ENCODE data around the gene WDR31. TPM values are rescaled to one million over a fixed set of nuclear protein-coding genes. Genes with fewer than 3 reads are reported as not detected.

WDR31 gene
- total RNA-seq, 4 donors from 2014 or later: 1.3 to 2.3 (median 1.8) TPM

DNA sequence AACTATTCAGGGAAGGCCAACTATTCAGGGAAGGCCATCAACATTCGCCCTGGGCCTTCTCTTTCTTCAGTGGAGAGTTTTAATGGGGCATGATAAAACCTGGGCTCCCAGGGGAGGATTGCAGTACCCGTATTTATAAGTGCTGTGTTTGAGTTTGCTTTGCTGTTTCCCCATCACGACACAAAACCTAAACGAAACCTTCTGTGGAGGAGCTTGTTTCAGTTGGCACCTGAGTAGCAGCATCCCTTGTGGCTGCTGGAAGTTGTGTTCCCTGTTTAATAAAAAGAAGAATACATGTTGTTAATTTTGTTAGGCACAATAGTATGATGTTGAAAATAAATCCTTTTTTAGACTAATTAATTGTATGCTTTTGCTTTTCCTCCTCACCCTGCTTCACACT is 8.3 kb downstream of the WDR31 start:
- H3K4me3 ChIP-seq (ENCODE audit: low read depth, poor library complexity, severe bottlenecking): no peak overlapping the region
- DNase-seq (ENCODE audit: low spot score in 2 of 2): no peak
- TF ChIP-seq CTCF (IDR thresholded peaks at IDR 0.05) (no peak), POLR2A (IDR thresholded peaks at IDR 0.05) (no peak)

DNA sequence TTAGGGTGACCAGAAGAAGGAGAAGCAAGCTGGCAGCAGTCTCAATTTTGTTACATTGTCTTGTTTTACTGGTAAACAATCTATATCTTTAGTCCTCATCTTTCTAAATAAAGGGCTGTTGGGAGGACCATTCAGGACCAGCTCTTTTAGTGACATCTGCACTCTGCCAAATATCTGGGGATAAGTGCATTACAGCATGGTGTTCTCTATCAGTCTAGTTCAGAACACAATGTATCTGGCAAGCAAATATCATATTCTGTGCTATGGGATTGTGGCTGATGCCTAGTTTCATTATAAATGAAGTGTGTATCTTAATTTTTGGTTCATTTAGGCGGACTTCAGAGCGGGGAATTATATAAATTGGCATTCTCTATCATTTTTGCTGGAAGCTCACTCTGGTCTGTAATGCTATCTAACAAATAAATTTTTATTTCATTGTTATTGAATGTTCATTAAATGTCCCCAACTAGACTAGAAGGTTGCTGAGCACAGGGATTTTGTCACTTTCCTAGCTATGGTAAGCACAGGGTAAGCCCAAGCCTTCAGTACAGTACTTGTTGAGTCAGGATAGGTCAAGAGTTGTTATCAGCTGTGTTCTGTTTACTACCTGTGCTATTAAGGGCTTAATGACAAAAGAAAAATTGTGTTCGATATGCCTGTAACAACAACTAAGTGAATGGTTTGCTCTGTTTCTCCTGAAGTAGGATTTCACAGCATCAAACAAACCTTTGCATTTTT is 11.9 kb downstream of the WDR31 start:
- intact Hi-C loops (cut with DNase I; ENCODE audit: low total_unique reads): no loop called here
- WGBS, 2 donors: 96 to 99% methylated on average over 3 of the region's 3 CpGs

More for the DNA sequence above, 8.3 kb downstream of the WDR31 start:
- WGBS, 2 donors: 63 to 71% methylated on average over 4 of the region's 4 CpGs
- intact Hi-C loops (cut with DNase I; ENCODE audit: low total_unique reads): no loop called here

GRCh38 chr9:113326230-113326629 is 13.8 kb downstream of the WDR31 start:
- 95 to 97% methylated on average over 4 of the region's 4 CpGs for WGBS, 2 donors
- TF ChIP-seq CTCF (IDR thresholded peaks at IDR 0.05): no peak
- TF ChIP-seq POLR2A (IDR thresholded peaks at IDR 0.05): no peak
- intact Hi-C loops (cut with DNase I; ENCODE audit: low total_unique reads): no loop called here
- no peak overlapping the region for H3K4me3 ChIP-seq (ENCODE audit: low read depth, poor library complexity, severe bottlenecking)
- DNase-seq (ENCODE audit: low spot score in 2 of 2): no peak

More for the DNA sequence above, 11.9 kb downstream of the WDR31 start:
- DNase-seq (ENCODE audit: low spot score in 2 of 2): no peak
- TF ChIP-seq CTCF (IDR thresholded peaks at IDR 0.05) (no peak), POLR2A (IDR thresholded peaks at IDR 0.05) (no peak)
- H3K4me3 ChIP-seq (ENCODE audit: low read depth, poor library complexity, severe bottlenecking): no peak overlapping the region

GRCh38 chr9:113322671-113323070 is 17.4 kb downstream of the WDR31 start:
- WGBS, 2 donors: 81 to 84% methylated on average over 6 of the region's 6 CpGs
- intact Hi-C loops (cut with DNase I; ENCODE audit: low total_unique reads): no loop called here
- H3K4me3 ChIP-seq (ENCODE audit: low read depth, poor library complexity, severe bottlenecking): no peak overlapping the region
- no peak for DNase-seq (ENCODE audit: low spot score in 2 of 2)
- no peak for TF ChIP-seq CTCF (IDR thresholded peaks at IDR 0.05)
- TF ChIP-seq POLR2A (IDR thresholded peaks at IDR 0.05): no peak

DNA sequence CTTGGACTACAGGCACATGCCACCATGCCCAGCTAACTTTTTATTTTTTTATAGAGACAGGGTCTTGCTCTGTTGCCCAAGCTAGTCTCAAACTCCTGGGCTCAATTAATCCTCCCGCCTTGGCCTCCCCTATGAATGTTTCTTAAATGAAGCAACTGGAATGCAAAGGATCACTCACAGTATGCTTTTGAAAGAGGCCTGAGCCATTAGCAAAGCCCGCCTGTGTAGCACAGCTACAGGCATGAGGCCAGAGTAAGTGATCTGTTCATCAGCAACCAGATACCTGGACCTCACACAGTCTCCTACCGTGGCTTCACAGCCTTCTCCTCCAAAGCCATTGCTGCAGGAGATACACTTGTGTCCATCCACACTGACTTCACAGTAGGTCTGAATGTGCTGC is 20.0 kb downstream of the WDR31 start:
- DNase-seq (ENCODE audit: low spot score in 2 of 2): no peak
- 97 to 100% methylated on average over 3 of the region's 3 CpGs for WGBS, 2 donors
- TF ChIP-seq POLR2A (IDR thresholded peaks at IDR 0.05) (no peak), CTCF (IDR thresholded peaks at IDR 0.05) (no peak)
- intact Hi-C loops (cut with DNase I; ENCODE audit: low total_unique reads): no loop called here
- no peak overlapping the region for H3K4me3 ChIP-seq (ENCODE audit: low read depth, poor library complexity, severe bottlenecking)

GRCh38 chr9:113319054-113319453 is 21.0 kb downstream of the WDR31 start:
- DNase-seq (ENCODE audit: low spot score in 2 of 2): no peak
- TF ChIP-seq POLR2A (IDR thresholded peaks at IDR 0.05) (no peak), CTCF (IDR thresholded peaks at IDR 0.05) (no peak)
- H3K4me3 ChIP-seq (ENCODE audit: low read depth, poor library complexity, severe bottlenecking): no peak overlapping the region
- intact Hi-C loops (cut with DNase I; ENCODE audit: low total_unique reads): no loop called here
- 87 to 95% methylated on average over 2 of the region's 2 CpGs for WGBS, 2 donors

Measured in lower leg skin (tissue), 4 donors.